ENCODE measurements around the gene MICU2. TPM values are rescaled to one million over a fixed set of nuclear protein-coding genes. Genes with fewer than 3 reads are reported as not detected.

The MICU2 gene, protein sequence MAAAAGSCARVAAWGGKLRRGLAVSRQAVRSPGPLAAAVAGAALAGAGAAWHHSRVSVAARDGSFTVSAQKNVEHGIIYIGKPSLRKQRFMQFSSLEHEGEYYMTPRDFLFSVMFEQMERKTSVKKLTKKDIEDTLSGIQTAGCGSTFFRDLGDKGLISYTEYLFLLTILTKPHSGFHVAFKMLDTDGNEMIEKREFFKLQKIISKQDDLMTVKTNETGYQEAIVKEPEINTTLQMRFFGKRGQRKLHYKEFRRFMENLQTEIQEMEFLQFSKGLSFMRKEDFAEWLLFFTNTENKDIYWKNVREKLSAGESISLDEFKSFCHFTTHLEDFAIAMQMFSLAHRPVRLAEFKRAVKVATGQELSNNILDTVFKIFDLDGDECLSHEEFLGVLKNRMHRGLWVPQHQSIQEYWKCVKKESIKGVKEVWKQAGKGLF
- total RNA-seq (2014; rRNA removed; shearing (Covaris generic)): 75.6 and 97.0 TPM in 2 replicates

DNA sequence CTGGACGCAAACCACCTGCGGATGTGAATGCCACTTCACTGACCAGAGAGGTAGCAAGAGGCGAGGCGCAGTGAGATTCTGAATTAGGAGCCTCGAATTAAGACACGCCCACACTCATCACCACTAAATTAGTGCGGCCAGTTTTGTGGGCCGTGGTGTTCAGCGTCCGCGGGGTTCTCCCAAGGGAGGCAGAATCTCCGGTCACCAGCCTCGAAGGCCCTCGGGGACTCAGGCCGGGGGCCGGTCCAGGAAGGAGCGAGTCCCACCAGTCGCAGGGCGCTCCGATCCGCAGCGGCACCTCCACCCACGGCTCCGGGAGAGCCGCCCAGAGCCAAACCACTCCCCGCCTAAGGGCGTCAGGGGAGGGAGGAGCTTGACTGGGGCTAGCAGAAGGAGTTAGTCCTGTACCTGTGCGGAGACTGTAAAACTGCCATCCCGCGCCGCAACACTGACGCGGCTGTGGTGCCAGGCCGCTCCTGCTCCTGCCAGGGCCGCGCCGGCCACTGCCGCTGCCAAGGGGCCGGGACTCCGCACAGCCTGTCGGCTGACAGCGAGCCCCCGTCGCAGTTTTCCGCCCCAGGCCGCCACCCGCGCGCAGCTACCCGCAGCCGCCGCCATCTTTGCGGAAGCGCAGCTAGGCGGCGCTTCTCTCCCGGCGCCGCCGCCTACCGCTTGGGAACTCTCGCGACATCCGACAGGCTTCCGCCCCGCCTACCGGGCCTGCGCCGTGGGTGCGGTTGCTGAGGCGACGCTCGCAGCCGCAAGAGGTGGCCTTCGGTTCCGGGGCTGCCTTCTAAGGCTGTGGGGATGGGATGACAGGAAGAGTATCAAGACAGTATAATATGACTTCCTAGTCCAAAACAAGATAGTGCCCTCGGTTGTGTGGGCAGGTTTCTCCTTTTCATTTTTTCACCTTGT is at the start of gene MICU2:
TSS of gene MICU2 (minus strand) at position 640 of the 918 bp plus-strand sequence. CDS start at position 618, 22 bp downstream.
- peak; percentile 92 for DNase-seq (ENCODE audit: low spot score)
- in situ Hi-C loops (cut with HindIII; ENCODE audit: low sequenced_read_pairs): no loop called here

DNA sequence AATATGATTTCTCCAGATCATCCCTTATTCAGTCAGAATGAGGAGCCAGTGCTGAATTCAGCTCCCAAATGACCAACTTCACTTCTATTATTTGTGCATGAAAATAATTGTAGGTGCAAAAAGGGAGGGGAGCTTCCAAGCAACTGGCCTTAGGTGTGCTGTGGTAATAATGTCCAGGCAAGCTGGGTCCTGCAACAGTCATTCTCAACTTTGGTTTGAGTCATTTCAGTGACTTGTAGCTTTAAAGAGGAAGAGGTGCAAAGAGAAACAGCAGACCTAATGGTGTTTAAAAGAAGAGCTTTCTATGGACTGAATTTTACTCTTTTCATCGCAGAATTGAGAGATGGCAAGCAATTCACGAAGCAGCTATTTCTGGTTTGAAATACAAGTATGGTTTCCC is 37.7 kb upstream of the MICU2 start:
- in situ Hi-C loops (cut with HindIII; ENCODE audit: low sequenced_read_pairs): no loop called here
- DNase-seq (ENCODE audit: low spot score): no peak

DNA sequence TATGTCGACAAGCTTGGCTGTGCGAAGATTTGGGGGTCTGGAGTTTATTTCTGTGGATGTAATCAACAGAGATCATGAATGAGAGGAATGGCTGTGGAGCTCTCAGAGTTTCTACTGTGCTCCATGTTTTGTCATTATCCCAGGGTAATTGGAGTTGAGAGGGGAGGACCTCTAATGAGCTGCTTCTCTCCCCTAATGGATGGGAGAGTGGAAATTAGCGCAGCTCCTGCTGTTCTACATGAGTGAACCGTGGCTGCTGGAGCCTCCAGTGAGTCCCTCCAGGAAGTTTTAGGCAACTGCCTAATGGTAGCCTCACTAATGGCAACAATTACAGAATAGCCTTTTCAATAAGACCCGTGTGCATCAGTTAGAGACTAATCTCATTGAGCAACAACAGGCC is 35.6 kb upstream of the MICU2 start:
- no peak for DNase-seq (ENCODE audit: low spot score)
- in situ Hi-C loops (cut with HindIII; ENCODE audit: low sequenced_read_pairs): no loop called here

DNA sequence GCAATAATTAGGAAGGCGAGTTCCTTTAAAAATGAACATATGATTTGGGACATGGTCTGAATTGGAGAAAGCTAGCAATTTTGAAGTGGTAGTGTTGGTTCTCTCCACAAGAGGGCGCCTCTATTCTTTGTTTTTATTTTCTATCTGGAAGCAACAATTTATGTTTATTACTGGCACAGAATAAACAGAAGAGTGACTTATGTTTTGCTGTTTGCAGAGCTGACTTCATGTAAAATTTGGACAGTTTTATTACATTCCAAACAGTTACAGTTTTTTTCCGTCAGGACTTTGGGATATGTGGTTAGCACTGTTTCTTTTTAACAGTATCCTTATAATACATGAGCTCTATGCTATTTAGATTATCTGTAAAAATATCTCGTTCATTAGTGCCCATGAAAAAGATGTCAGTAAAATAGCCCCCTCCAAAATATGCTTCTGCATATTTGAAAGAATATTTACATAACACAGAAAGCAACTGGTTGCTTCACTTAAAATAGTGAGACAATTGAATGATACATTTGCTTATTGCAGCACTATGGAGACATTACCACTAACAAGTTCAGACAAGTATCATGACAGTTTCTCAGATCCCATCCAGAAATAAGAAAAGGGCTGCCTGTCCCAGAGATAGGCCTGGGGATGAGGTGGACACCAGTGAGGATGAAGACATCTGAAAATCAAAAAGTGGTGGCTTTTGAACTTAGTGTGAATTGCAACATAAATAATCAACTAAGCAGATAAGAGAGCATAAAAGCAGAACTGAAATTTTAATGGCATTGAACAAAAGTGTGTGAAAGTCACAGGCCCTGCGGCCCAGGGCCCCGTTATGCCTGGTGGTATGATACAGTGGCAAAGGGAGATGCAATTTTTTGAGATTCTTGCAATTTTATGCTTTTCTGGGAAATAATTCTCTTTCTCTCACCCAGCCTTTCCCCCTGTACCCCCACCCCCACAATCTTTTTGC is 34.6 kb upstream of the MICU2 start:
- DNase-seq (ENCODE audit: low spot score): peak; percentile 61
- in situ Hi-C loops (cut with HindIII; ENCODE audit: low sequenced_read_pairs): no loop called here

DNA sequence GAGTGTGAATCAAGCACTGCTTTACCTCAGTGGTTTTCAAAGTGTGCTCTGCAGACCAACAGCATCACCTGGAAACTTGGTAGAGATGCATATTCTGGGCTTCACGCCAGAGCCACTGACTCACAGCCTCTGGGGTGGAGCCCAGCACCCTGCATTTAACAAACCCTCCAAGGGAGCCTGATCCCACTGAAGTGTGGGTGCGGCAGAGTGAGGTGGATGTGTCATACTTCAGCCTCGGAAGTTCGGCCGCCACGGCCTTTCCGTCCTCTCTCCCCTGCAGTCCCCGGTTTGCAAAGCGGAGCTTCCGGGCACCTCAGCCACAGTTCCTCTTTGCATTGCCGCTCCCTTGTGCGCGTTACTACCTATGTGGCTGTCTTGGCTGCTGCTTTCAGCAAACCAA is 33.3 kb upstream of the MICU2 start:
- no peak for DNase-seq (ENCODE audit: low spot score)
- in situ Hi-C loops (cut with HindIII; ENCODE audit: low sequenced_read_pairs): no loop called here

DNA sequence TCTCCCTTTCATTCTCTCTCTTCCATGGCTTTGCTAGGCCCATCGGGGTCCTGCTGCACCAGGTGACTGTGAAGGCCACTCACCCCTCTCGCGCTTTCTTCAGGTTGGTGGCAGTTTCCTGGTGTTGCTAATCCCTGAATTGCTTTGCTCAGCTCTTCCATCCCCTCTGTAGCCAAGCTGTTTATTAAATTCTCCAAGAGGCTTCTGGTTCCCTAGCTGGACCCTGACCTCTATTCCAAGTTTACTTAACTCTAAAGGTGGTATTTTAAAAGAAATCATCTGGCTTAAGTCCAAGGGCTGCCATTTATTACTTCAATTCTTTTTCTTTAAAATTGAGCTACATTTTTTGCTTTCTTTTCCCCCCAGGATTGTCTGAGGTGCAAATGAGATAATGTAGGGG is 32.7 kb upstream of the MICU2 start:
- in situ Hi-C loops (cut with HindIII; ENCODE audit: low sequenced_read_pairs): no loop called here
- DNase-seq (ENCODE audit: low spot score): no peak

DNA sequence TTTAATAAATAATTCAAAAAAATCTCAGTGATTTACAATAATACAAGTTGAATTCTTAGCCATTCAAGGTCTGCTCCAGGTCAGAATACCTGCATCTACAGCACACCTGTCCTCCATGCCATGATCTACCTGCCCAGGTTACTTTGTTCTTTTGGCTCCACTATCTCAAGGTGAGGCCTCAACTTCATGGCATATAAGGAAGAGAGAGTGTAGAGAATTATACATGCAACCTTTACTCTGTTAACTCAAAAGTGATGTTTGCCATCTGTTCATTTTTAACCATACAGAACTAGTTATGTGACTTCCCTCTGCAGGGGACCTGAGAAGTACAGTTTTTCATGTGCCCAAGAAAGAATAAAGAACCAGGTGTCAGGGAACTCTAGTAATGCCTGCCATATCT is 28.2 kb upstream of the MICU2 start:
- no peak for DNase-seq (ENCODE audit: low spot score)
- in situ Hi-C loops (cut with HindIII; ENCODE audit: low sequenced_read_pairs): no loop called here

DNA sequence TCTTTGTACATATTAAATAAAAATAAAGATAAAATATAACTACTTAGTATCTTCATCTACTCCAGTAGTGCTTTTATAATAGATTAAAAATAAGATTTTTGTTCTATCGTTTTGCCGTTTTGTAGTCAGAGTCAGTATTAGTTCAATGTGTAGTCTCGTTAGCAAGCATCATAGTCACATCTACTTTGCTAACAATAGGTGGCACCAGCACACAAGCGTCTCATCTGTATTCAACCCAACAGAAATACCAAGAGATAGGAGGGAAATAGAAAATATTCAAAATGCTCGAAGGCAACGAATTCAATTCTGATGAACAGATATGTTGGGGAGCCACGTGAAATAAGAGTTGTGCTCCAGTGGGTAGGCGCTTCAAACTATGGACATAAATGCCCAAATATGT is 21.4 kb upstream of the MICU2 start:
- DNase-seq (ENCODE audit: low spot score): peak; percentile 41
- in situ Hi-C loops (cut with HindIII; ENCODE audit: low sequenced_read_pairs): no loop called here

DNA sequence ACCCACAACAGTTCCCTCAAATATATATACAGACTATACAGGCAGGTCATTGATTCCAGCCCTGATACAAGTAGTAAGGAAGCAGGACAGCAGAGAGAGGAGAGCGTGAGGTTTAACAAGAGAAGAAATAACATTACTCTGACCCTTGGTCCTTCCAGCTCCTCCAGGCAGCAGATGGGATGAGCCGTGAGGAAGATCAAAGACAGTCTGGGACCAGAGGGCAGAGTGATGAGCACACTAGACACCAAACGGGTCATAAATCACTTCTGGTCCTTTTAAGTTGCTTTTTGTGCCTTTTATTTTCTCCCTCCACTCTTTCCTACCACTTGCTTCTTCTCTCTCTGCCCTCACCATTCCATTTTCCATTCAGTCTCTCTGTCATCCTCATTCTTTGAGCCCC is 16.9 kb upstream of the MICU2 start:
- no peak for DNase-seq (ENCODE audit: low spot score)
- in situ Hi-C loops (cut with HindIII; ENCODE audit: low sequenced_read_pairs): no loop called here

DNA sequence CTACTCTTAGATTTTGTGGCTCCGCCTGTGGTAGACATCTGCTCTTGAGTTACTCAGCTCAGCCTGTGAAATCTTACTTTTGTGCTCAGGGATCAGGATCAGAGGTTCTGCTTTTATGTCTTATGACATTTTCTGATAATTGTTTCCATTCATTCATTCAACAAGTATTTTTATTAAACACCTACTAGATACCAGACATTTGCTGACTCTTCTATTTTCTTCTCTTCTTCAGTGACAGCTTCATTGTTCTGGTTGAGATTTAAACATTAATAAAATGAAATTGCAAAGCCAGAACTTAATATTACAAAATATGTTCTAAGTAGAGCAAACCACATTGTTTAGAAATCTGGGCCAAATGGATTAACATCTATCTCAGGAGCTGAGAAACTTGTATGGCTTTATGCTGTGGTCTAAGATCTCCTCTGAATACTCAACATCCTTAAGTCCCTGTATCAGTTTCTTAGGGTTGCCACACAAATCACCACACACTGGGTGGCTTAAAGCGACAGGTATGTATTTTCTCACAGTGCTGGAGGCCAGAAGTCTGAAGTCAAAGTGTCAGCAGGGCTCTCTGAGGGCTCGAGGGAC is 15.8 kb upstream of the MICU2 start:
- in situ Hi-C loops (cut with HindIII; ENCODE audit: low sequenced_read_pairs): no loop called here
- DNase-seq (ENCODE audit: low spot score): no peak

DNA sequence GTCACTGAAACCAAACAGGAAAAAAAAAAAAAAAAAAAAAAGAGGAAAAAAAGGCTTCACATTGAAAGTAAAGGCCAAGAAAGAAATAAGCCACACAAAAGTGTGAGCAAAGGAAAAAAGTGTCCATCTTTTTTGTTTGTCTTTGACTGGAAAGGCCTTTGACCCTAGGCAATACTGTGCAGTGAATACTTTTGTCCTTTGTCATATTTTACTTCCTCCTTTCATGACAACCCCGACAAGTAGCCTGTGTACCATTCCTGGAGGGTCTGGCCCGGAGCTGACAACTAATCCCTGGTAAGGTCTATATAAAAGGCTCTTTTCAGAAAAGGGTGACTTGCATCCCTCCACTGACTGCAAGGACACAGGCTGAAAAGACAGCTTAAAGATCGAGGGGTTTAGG is 12.9 kb upstream of the MICU2 start:
- no peak for DNase-seq (ENCODE audit: low spot score)
- in situ Hi-C loops (cut with HindIII; ENCODE audit: low sequenced_read_pairs): no loop called here

DNA sequence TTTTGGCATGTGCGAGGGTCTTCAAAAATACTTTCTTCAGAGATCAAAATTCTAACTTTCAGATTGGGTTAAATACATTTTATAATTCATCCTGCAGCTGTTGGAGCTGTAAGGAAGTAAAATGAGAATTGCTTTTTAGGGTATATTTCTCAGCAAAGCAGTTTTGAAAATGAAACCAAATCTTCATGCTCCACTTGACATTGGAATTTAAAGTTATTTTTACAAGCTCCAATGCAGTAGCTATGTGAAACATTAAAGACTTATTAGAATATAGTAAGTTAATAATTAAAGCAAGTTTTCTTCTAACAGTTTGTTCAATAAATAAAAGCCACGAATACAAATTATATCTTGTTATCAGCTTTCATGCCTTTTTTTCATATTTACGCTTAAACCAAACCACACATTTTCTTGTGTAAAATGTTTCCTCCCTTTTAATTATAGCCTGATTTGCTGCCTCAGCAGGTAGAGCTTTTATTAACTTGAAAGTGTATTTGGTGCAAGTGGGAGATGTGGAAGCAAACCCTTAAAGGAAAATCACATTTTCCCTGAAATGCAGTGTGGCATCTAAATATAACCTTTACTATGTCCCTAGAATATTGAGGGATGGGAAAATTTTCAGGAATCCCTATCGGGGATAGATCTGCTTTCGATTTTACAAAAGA is 12.4 kb upstream of the MICU2 start:
- in situ Hi-C loops (cut with HindIII; ENCODE audit: low sequenced_read_pairs): no loop called here
- no peak for DNase-seq (ENCODE audit: low spot score)

DNA sequence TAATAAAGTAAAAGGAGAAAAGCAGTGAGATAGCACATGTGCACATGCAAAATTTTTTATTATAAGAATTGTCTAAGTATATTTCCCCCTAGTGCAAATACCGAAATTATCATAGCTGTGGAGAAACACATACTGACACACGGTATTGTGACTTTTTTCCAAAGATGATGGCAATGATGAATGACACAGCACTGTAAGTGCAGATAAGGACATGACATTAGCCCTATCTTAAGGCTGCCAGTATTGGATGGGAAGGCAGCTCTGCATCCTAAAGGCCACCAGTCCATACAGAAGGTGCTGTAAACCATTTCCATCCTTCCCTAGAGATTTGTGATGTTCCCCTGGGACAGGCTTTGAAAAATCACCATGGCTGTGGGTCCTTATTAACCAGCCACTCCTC is 11.5 kb upstream of the MICU2 start:
- DNase-seq (ENCODE audit: low spot score): no peak
- in situ Hi-C loops (cut with HindIII; ENCODE audit: low sequenced_read_pairs): no loop called here

DNA sequence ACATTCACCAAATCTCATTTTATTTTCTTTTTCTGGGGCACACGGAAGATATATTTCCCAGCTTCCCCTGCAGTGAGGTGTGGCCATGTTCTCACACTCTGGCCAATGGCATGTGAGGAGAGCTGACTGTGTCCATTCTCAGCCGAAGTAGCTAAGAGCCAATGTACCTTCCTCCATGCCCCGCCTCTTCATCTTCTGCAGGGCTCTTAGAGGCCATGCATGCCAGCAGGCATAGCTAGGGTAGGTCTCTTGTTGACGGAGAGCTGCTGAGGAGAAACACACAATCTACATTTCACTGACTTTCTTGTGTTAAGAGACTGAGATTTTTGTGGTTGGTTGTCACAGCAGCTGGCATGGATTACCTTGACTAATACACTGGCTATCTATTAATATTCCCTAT is 9.8 kb upstream of the MICU2 start:
- in situ Hi-C loops (cut with HindIII; ENCODE audit: low sequenced_read_pairs): no loop called here
- no peak for DNase-seq (ENCODE audit: low spot score)

DNA sequence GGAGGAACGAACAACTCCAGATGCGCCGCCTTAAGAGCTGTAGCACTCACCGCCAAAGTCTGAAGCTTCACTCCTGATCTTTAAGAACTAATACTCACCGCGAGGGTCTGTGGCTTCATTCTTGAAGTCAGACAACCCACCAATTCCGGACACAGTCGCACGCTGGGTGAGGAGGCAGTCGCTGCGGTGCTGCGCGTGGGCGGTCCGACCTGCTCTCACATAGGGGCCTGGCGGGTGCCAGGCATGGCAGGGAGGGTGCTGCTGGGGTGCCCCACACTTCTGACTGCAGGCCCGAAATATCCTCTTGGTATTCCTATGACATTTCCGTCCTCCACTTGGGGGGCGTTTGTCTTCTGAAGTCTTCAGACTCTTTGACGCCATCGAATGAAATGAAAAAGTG is 7.4 kb upstream of the MICU2 start:
- no peak for DNase-seq (ENCODE audit: low spot score)
- in situ Hi-C loops (cut with HindIII; ENCODE audit: low sequenced_read_pairs): no loop called here

DNA sequence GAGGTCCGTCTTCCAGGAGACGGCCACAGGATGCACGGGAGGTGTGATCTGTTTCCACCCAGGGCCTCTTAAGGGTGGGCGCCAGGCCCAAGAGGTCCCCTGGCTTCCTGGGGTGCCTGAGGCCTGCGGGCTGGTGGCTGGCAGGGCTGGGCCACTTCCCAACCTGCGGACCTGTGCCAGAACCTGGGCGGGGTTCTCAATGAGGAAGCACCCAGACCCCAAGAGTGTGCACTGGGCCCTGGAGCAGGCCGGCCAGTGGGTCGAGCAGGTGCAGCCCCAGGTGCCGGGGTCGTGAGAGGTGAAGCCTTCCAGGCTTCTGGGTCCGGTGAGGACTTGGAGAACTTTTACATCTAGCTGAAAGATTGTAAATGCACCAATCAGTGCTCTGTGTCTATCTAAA is 6.7 kb upstream of the MICU2 start:
- no peak for DNase-seq (ENCODE audit: low spot score)
- in situ Hi-C loops (cut with HindIII; ENCODE audit: low sequenced_read_pairs): no loop called here

DNA sequence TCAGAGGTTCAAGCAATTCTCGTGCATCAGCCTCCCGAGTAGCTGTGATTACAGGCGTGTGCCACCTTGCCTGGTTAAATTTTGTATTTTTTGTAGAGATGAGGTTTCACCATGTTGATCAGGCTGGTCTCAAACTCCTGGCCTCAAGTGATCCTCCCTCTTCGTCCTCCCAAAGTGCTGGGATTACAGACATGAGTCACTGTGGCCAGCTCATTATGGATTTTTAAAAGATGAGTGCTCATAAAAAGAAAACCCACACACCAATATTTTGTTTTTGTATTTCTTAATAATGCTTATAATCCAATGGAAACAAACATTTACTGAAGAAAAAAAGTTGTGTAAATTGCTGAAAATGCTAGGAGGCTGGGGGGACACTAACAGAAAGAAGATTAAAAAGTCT is 5.0 kb upstream of the MICU2 start:
- in situ Hi-C loops (cut with HindIII; ENCODE audit: low sequenced_read_pairs): no loop called here
- no peak for DNase-seq (ENCODE audit: low spot score)

DNA sequence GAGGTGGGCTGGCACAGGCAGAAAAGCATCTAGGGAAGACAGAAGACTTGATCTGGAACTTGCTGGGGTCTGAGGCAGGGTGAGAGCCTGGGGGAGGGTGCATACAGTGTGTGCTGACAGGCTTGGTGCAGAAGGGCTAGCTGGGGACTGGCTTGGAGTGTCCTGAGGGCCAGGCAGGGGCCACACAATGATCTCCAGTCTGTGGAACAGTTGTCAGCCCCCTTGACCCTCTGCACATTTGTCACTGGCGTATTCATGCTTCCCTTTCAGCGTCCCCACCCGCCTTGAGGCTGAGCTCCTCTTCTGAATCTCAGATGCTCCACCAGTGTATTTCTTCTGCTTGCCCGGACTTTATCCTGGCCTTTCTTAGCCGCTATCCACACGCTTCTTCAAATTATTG is 2.8 kb upstream of the MICU2 start:
- in situ Hi-C loops (cut with HindIII; ENCODE audit: low sequenced_read_pairs): no loop called here
- DNase-seq (ENCODE audit: low spot score): no peak

All from G401 (cell line).